K562 (cell line): ENCODE measurements around the gene XPOT.

Experiments used
- KLF6 ChIP-seq: fragments of 250-450 bp; sonication (Bioruptor Pico); IDR thresholded peaks from 2 replicates; pipeline ENCODE4 v1.4.0; 2020; ENCODE audit warnings: mild to moderate bottlenecking, moderate library complexity, borderline replicate concordance
- MAX ChIP-seq: sonication (generic); formaldehyde crosslinking; IDR thresholded peaks from 2 replicates; pipeline ENCODE4 v1.9.0; 2022; ENCODE audit warnings: mild to moderate bottlenecking, missing genetic modification reagents
- POLR2A ChIP-seq: fragments of 450-650 bp; conservative IDR thresholded peaks from 2 replicates; pipeline ENCODE4 v1.6.1; 2016
- XRCC4 ChIP-seq: IDR thresholded peaks from one replicate; pipeline ENCODE4 v1.6.1; 2011; ENCODE audit not compliant: insufficient read depth, insufficient read length; ENCODE audit errors: extremely low read depth
- TF ChIP-seq, protein P1 (sequence below): sonication (generic); formaldehyde crosslinking; IDR thresholded peaks from 2 replicates; pipeline ENCODE4 v1.8.0; 2023; ENCODE audit warnings: mild to moderate bottlenecking, missing genetic modification reagents

- TF ChIP-seq KLF6 (CRISPR knock-in tag) (no peak), POLR2A (no peak), MAX (CRISPR knock-in tag) (no peak), XRCC4 (no peak)
- TF ChIP-seq, protein P1, sequence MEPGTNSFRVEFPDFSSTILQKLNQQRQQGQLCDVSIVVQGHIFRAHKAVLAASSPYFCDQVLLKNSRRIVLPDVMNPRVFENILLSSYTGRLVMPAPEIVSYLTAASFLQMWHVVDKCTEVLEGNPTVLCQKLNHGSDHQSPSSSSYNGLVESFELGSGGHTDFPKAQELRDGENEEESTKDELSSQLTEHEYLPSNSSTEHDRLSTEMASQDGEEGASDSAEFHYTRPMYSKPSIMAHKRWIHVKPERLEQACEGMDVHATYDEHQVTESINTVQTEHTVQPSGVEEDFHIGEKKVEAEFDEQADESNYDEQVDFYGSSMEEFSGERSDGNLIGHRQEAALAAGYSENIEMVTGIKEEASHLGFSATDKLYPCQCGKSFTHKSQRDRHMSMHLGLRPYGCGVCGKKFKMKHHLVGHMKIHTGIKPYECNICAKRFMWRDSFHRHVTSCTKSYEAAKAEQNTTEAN (CRISPR knock-in tag), result no peak
Measured at GRCh38 chr12:64496839-64497400, 92.7 kb downstream of the XPOT start.
